Lung (tissue), 12 donors: Measurements from ENCODE around the gene CSMD2. TPM values are rescaled to one million over a fixed set of nuclear protein-coding genes. Genes with fewer than 3 reads are reported as not detected.
A peak's percentile ranks its signal among the peaks of the same experiment; 100 is the strongest.

Experiments
- ATAC-seq: fragments of 200-7000 bp; cut with Tn5 transposase; one replicate; pipeline ENCODE4 v1.9.1; 2020; ENCODE audit warnings: moderate number of reproducible peaks; ENCODE audit not compliant: insufficient read depth, low FRiP score
- DNase-seq, 3 donors: peaks; one replicate each; pipeline ENCODE4 v3.0.0-alpha.2; 2013 to 2017
- H3K27ac ChIP-seq, 2 donors: one replicate each; pipeline ENCODE4 v1.5.1; 2013; ENCODE audit warnings: mild to moderate bottlenecking in 2 of 2, moderate library complexity in 2 of 2, control low read depth in 1 of 2, inconsistent platforms in 1 of 2, low read depth in 1 of 2, low read length in 1 of 2
- H3K27me3 ChIP-seq, 3 donors: one replicate each; pipeline ENCODE4 v1.5.1; 2013; ENCODE audit warnings: low read length in 2 of 3; ENCODE audit not compliant: control insufficient read depth in 3 of 3, insufficient read depth in 3 of 3
- H3K36me3 ChIP-seq, 4 donors: one replicate each; pipeline ENCODE4 v1.5.1; 2013; ENCODE audit warnings: low read length in 4 of 4, mild to moderate bottlenecking in 1 of 4, moderate library complexity in 1 of 4; ENCODE audit not compliant: control insufficient read depth in 4 of 4, insufficient read depth in 4 of 4
- H3K4me1 ChIP-seq, 5 donors: one replicate each; pipeline ENCODE4 v1.5.1; 2013; ENCODE audit warnings: low read length in 5 of 5, mild to moderate bottlenecking in 2 of 5, moderate library complexity in 1 of 5; ENCODE audit not compliant: control insufficient read depth in 5 of 5, insufficient read depth in 5 of 5
- H3K4me3 ChIP-seq: one replicate; pipeline ENCODE4 v1.5.1; 2013; ENCODE audit warnings: mild to moderate bottlenecking, control low read depth, moderate library complexity
- H3K9ac ChIP-seq, 2 donors: one replicate each; pipeline ENCODE4 v1.5.1; 2013; ENCODE audit warnings: low read length in 2 of 2, control low read depth in 1 of 2; ENCODE audit not compliant: insufficient read depth in 1 of 2
- H3K9me3 ChIP-seq, 4 donors: one replicate each; pipeline ENCODE4 v1.5.1; 2013; ENCODE audit warnings: low read length in 3 of 4, mild to moderate bottlenecking in 1 of 4, moderate library complexity in 1 of 4; ENCODE audit not compliant: control insufficient read depth in 4 of 4, insufficient read depth in 3 of 4
- WGBS, 2 donors: extraction: QIAGEN DNeasy Blood & Tissue Kit; methylation state at CpG; one replicate each; pipeline ENCODE4 v1.1.7; 2013; 5-methylcytosine and 5-hydroxymethylcytosine counted together
- polyA plus RNA-seq, 2 donors: library from polyadenylated mRNA; stranded (reverse); fragments of 200-250 nt; gene quantifications; one replicate each; pipeline ENCODE4 v1.2.1, GENCODE V29; 2013
- total RNA-seq, 2 donors: library from RNA; depleted of rRNA in 1 of 2; stranded (reverse); fragments of >200 nt in 1 of 2; gene quantifications; one replicate each; pipeline ENCODE4 v1.2.1, GENCODE V29; 2014 to 2021
- TF ChIP-seq, protein P1 (sequence below): IDR thresholded peaks from 2 replicates; pipeline ENCODE4 v1.5.1; 2012; ENCODE audit warnings: mild to moderate bottlenecking; ENCODE audit errors: control extremely low read depth, extremely low read depth
- donor health status: control.
- donor health status: control.
- donor health status: Bipolar disorder and iron deficiency.
- donor health status: healthy.
- donor health status: DM: yes; HTN: yes; CAD: no.

Gene CSMD2
- total and polyA plus RNA-seq, 4 donors = 0.11 to 1.2 (median 0.39) TPM

GRCh38 chr1:34176830-34177603 lies 12.0 kb upstream of the CSMD2 start, which contains the start of gene C1orf94:
C1orf94 (plus strand) TSS chr1:34176907; CDS start chr1:34177790, 883 bp downstream.
- H3K27me3 ChIP-seq = peaks cover 11 to 55% (median 32%) of the 10 kb centered on the region in 3 donors
- H3K36me3 ChIP-seq = no peaks in the 10 kb centered on the region
- 5 to 8% methylated on average over 54 to 58 of the region's 58 CpGs for whole genome bisulfite sequencing, 2 donors
- TF ChIP-seq, protein P1, sequence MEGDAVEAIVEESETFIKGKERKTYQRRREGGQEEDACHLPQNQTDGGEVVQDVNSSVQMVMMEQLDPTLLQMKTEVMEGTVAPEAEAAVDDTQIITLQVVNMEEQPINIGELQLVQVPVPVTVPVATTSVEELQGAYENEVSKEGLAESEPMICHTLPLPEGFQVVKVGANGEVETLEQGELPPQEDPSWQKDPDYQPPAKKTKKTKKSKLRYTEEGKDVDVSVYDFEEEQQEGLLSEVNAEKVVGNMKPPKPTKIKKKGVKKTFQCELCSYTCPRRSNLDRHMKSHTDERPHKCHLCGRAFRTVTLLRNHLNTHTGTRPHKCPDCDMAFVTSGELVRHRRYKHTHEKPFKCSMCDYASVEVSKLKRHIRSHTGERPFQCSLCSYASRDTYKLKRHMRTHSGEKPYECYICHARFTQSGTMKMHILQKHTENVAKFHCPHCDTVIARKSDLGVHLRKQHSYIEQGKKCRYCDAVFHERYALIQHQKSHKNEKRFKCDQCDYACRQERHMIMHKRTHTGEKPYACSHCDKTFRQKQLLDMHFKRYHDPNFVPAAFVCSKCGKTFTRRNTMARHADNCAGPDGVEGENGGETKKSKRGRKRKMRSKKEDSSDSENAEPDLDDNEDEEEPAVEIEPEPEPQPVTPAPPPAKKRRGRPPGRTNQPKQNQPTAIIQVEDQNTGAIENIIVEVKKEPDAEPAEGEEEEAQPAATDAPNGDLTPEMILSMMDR = no peak
- no peak within 1 kb of the TSS for H3K9ac ChIP-seq
- no peak within 1 kb of the TSS for H3K27ac ChIP-seq
- no peak for ATAC-seq
- peak; percentile 8 to 29 (median 25) for DNase-seq
- peaks cover 0 to 6% (median 0%) of the 10 kb centered on the region in 4 donors for H3K9me3 ChIP-seq
- peaks cover 0 to 2% (median 0%) of the 10 kb centered on the region in 5 donors for H3K4me1 ChIP-seq
- no peak within 1 kb of the TSS for H3K4me3 ChIP-seq

DNA sequence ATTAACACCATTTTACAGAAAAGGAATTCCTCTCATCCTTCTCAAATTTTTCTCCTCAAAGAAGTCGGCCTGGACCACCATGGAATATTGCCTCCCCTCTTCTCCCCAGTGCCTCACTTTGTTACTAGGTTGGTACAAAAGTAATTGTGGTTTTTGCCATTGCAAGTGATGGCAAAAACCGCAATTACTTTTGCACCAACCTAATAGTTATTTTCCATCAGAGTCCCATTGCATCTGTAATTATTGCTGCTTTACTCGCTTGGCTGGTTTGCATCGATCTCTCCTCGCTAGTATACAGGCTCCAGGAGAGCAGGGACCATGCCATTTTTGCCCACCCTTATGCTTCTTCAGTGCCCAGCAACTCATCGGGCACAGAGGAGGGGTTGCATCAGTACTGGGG lies 10.7 kb upstream of the CSMD2 start:
- H3K9me3 ChIP-seq = peaks cover 0 to 6% (median 0%) of the 10 kb centered on the region in 4 donors
- H3K27me3 ChIP-seq = peaks cover 11 to 62% (median 32%) of the 10 kb centered on the region in 3 donors
- H3K36me3 ChIP-seq = no peaks in the 10 kb centered on the region
- H3K4me1 ChIP-seq = peaks cover 0 to 2% (median 0%) of the 10 kb centered on the region in 5 donors
- no peak for ATAC-seq
- H3K4me3 ChIP-seq = no peak overlapping the region
- 83 to 91% methylated on average over 6 of the region's 6 CpGs for WGBS, 2 donors
- TF ChIP-seq, protein P1 = no peak
- H3K9ac ChIP-seq = no peak overlapping the region
- no peak overlapping the region for H3K27ac ChIP-seq
- DNase-seq = no peak

DNA sequence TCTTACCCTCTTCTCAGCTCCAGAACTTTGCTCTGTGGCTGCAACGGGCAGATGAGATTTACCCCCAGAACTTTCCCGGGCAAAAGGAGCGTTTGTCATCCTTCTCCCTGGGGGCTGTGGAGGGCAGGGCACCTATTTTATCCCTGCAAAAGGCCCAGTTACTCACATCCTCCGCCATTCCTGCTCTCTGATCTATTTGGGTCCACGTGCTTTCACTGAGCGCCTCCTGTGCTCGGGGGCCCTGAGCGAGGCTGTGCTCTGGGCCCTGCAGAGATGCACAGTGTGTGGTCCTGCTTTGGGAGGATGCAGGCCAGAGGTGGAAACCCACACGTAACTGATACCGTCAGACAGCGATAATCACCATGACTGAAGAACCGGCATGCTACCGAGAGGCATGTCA lies 2.4 kb upstream of the CSMD2 start:
- peaks cover 4 to 89% (median 48%) of the 10 kb centered on the region in 3 donors for H3K27me3 ChIP-seq
- TF ChIP-seq, protein P1 = no peak
- 25 to 28% methylated on average over 13 of the region's 13 CpGs for WGBS, 2 donors

More for the DNA sequence above, 2.4 kb upstream of the CSMD2 start:
- Histone ChIP-seq H3K4me1 (peaks cover 0 to 11% (median 0%) of the 10 kb centered on the region in 5 donors), H3K9me3 (no peaks in the 10 kb centered on the region), H3K27ac (no peak overlapping the region), H3K4me3 (no peak overlapping the region), H3K36me3 (no peaks in the 10 kb centered on the region), H3K9ac (no peak overlapping the region)
- DNase-seq (no peak), ATAC-seq (no peak)
